ENCODE results near the gene SENP2.
"Not testable (repeated sequence)": the region's sequence is repeated elsewhere in the genome, so short reads cannot be mapped to it uniquely, and the experiment has no call there.

Gene SENP2

DNA sequence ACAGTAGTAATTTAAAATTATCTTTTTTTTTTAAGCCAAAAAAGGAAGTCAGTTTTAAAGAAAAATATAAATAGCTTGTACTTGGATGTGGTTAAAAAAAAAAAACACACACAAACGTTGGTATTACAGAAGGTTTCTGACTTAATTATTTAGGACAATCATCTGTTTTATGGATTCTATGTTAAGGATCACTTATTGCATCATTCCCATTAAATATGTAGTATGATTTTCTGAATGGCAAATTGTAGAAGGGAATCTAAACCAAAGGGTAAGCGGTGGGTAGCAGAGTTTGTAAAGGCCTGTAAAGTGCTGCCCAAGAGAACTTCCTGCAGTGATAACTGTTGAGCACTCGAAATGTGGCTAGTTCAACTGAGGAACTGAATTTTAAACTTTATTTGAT, 8.0 kb downstream of the SENP2 start:
- no peak for DNase-seq

GRCh38 chr3:185595526-185595925, 9.4 kb downstream of the SENP2 start:
- no peak for DNase-seq

DNA sequence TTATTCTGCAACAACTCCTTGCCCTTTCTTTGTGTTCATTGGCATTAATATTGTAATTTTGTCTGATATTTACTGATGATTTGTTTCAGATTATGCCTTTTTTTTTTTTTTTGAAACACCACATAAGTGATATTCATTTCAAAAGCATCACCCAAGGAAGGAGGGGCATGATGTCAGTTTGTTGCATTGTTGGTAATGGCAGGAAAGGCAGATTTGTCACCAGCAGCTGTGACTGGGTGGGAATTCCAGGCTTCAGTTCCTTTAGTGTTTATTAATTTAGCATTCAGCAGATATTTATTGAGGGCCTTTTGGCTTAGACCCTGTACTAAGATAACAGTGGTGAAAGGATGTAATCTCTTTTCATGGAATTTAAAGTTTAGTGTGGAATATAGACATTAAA, 19.5 kb downstream of the SENP2 start:
- no peak for DNase-seq

DNA sequence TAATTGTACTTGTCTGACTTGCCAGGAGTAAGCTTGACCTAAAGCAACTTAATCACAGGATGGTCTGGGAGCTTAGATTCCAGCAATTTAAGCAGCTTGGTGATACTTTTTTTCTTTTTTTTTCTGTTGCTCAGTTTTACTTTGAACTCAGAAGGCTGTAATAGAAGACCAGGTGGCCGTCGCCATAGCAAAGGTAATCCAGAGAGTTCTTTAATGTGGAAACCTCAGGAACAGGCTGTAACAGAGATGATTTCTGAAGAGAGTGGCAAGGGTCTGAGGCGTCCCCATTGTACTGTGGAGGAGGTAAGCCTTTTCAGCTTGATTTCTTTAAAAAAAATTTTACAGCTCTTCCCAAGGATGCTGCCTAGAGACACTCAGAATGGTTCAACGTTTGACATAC, 20.1 kb downstream of the SENP2 start:
- no peak for DNase-seq

DNA sequence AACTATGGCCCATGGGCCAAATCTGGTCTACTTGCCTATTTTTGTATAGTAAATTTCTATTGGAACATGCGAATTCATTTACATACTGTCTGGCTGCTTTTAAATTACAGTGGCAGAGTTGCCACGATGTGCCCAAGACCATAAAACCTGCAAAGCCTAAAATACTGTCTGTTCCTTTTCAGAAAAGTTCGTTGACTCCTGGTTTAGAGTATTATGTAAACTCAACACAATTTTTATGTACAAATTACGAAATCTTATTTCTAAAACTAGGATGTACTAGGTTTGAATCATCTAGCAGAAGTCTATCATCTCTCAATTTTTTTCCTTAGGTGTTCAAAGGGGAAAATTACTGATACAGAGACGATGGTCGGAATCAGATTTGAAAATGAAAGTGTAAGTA, 26.9 kb downstream of the SENP2 start:
- no peak for DNase-seq

DNA sequence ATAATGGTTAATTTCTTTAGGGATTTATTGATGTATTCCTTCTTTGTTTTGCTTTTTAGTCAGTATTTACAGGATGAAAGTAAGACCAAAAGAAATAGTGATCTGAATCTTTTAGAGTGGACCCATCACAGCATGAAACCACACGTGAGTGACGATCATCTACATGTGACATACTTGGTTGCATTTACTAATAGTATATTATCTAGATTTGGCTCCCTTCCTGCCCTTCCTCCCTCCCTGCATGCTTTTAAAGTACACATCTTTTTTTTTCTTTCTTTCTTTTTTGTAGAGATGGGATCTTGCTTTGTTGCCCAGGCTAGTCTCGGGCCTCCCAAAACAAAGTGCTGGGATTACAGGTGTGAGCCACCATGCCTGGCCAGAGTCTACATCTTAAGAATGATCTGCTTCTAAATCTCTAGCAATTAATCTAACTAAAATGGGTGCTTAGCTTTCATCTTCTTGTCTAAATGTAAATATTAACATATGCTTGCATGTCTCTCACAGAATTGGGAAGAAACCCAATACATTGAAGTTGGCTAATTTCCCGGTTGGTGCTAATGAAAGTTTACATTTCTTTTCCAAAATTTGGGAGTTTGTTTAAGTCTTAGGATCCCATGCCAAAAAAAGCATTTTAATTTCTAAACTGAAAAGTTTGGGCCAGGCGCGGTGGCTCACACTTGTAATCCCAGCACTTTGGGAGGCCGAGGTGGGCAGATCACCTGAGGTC, 38.0 kb downstream of the SENP2 start:
- DNase-seq: no peak

DNA sequence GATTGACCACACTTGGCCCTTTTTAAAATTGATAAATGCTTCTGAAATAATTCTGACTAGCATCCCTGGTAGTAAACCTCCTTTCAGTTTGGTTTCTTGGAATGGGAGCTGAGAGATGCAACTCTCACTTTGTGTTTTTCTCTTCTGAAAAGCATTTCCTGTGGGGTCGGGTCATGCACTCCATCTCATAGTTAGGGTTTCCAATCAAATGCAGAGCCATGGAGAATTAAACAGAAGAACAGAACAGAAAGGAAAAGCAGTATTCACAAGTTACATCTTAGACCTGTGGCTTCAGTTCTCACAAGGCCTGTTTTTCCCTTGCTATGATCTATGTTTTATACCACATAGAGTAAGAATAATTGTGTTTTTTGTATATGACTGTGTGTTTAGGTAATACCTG, 39.7 kb downstream of the SENP2 start:
- DNase-seq: no peak

DNA sequence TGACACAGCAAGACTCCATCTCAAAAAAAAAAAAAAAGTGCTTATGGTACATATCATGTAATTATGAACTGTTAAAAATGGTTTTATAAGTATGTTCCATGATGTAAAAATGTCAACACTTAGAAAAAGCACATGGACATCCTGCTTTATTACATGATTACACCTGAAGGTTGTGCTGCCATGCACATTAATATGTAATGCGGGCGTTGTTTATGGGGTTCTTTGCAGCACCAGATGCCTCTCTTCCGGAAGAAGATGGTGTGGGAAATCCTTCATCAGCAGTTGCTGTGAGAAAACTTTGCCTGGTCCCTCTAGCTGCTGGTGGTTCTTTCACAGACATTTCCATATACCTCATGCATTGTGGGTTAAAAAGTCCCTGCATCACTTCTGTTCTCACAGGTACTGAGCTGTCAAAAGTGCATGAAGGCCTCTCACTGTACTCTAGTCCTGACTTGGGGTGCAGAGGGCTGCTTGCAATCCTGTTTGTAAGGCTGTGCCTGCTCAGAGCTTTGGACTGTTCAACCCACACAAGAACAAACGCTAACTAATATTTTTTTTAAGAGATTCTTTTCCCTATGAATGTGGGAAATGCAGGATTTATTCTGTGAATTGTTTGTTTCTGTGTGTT, 43.6 kb downstream of the SENP2 start:
- no peak for DNase-seq

- DNase-seq: no peak
Measured at GRCh38 chr3:185630182-185630622, 44.1 kb downstream of the SENP2 start.

- no peak for DNase-seq
Measured at GRCh38 chr3:185631108-185631507, 45.0 kb downstream of the SENP2 start.

DNA sequence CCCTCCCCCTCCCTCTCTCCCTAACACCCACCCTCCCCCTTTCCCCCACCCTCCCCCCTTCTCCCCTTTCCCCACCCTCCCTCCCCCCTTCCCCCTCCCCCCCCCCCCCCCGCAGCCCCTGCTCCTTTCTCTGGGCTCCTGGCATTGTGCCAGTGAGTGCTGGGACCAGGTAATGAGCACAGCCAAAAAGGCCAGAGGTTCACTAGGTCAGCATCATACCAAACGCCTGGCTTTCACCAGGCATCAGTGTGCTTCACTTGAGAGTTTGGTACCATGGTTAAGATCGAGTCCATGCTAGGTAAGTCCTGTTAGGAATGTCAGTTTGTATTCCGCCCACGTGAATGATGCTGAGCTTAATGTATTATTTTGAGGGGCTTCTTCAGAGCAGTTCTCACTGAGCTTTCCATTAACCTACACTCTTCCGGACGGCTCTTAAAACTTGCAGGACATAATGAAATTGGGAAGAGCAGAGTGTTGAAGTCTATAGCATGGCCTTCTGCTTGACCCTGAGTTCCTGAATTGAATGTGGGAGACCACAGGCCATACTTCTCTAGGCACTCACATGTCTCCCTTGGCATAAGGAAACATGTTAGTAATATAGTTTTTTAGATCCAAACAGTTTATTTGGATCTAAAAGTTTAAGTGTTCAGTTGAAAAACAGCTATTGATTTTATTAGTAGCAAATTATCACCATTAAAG, 45.6 kb downstream of the SENP2 start:
- DNase-seq: no peak

DNA sequence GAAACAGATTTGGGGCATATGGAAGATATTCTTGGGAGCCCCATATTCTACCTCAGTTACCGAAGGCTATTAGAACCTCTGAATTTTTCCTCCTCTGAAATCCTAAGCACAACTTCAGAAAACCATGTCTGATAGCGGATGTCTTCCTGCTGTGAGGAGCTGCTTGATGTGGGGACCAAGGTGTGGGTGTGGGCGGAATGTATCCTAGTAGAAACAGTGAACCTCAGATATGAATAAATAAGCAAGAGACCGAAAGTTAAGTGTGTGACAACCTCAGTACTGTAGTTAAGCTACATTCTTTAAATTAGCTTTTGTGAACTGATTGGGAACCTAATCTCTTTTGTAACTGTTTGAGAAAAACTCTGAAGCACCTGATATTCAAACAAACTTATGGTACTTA, 46.9 kb downstream of the SENP2 start:
- no peak for DNase-seq

GRCh38 chr3:185637388-185637787, 51.3 kb downstream of the SENP2 start:
- no peak for DNase-seq

DNA sequence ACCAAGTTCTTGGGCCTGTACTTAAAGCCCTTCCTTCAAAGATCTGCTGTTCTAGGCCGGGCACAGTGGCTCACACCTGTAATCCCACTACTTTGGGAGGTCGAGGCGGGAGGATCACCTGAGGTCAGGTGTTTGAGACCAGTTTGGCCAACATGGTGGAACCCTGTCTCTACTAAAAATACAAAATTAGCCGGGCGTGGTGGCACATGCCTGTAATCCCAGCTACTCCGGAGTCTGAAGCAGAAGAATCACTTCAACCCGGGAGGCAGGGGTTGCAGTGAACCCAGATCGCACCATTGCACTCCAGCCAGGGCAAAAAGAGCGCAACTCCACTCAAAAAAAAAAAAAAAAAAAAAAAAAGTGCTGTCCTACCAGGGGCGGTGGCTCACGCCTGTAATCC, 52.6 kb downstream of the SENP2 start:
- not testable (repeated sequence) for DNase-seq

DNA sequence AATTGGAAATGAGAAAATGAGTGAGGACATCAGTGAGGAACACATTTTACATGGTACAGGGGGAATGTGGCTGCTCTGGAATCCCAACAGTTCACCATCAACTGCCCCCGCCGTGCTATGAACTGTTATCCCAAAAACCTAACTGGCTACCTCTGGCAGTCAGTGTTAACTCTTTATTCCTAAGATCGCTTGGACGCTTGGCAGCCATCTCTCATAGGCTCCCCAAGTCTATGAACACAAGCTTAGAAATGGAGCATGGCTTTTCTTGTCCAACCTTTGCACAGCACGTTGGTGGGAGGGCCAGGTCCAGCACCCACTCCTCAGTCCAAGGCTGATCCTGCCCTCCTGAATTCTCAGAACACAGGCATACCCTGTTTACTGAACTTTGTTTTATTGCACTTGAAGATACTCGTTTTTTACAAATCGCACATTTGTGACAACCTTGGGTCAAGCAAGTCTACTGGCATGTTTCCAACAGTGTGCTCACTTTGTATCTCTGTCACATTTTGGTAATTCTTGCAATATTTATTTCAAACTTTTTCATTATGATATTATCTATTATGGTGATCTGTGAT, 53.6 kb downstream of the SENP2 start:
- no peak for DNase-seq

DNA sequence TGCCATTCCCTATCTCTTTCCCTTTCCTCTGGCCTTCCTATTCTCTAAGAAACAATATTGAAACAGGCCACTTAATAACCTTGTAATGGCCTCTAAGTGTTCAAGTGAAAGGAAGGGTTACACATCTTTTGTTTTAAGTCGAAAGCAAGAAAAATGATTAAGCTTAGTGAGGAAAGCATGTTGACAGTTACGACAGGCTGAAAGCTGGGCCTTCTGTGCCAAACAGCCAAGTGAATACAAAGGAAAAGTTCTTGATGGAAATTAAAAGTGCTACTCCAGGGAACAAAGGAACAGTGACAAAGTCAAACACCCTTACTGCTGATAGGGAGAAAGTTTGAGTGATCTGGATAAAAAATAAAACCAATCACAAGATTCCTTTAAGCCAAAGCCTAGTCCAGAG, 54.2 kb downstream of the SENP2 start:
- DNase-seq: no peak

DNA sequence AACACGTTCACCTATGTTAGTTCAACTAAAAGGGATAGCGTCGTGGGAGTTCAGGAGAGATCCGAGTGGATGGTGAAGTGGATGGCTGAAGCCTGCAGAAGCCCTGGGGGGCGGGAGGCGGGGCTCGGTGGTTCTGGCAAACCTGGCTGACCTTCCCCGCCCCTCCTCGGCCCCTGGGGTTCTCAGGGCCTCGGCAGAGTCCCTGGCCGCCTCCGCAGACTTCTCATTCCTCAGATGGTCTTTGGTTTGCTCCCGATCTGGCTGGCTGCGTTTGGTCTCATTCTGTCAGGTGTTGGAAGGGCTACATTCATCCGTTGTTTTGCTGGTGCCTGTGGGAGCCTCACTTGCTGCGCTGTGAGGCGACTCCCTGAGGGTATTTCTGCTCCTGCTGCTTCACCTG, 59.1 kb downstream of the SENP2 start:
- not testable (repeated sequence) for DNase-seq

DNA sequence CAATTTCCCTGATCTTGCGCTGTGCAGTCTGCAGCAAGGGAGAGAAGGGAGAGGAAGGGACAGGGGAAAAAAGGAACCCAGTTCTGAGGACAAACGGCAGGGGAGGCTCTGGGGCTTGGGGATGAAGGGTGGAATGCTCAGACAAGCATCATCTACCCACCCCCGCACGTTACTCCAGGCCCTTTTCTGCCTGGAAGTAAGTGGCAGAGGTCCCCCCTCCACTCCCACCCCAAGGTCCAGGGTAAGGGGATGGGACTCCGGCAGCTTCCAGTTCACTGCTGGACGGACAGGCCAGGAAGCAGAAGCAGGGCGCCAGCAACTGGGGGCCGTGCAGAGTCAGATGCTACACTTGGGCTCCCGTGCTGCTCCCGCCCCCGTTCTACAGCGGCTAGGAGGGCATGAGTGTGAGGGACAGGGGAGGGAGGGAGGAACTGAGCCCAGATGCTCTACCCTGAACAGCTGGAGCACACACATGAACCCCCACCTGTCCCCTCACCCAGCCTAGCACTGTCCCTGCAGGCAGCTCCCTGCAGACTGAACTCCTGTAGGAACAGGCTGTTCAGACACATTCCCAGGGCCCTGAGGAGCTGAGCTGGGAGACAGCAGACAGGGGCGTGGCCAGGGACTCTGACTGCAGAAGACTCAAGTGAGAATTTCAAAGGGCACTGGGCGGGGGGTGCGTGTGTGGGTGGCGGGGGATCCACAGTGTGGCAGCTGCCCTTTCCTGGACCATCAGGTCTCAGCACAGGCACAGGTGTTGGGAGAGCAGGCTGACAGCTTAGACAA, 59.7 kb downstream of the SENP2 start:
- DNase-seq: no peak

DNA sequence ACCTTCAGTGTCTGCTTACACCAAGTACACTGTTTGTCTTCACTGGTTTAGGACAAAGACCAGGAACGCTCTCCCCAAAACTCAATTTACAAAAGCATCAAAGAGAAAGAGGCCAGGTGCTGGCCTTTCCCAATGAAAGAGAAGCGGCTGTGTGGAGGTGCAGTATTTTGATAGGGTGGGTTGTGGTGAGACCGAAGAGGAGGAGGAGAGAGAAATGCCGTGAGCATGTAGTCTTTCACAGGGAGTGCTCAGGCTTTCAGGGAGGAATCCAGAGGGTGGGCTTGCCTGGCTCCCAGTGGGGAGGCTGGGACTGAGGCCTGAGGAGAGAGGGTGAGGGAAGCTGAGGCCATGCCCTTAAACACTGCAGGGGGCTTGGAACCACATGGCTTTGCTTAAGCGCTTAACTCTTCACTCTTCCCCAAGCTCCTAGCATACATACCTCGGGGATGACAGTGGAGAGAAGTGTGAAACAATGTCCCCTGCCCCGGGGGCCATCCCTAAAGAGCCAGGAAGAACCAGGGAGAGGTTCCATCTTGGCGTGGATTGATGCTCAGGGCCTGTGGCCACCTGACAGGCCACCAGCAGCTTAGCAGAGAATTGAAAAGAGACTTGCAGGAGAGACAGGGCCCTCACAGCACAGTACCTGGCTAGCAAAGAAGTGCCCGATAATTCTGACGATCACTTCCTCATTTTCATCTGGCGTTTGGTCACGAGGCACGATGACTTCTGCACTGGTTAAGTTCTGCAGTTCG, 60.5 kb downstream of the SENP2 start:
- DNase-seq: no peak

- no peak for DNase-seq
Measured at GRCh38 chr3:185647134-185647879, 61.2 kb downstream of the SENP2 start.

DNA sequence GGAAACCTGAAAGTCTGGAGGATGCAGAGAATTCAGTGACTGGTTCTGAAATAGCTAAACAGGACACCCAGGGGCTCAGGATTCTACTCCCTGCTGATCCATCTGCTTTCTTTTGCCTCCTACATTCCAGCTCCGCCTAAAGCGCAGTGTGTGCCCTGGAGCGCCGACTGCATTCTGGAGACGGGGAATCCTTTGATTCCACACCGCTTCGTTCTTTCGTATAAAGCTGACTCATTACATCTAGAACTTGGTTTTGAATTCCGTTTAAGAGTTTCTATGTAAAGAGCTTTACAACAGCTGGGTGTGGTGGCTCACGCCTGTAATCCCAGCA, 61.8 kb downstream of the SENP2 start:
- no peak for DNase-seq

GRCh38 chr3:185648396-185648795, 62.3 kb downstream of the SENP2 start:
- no peak for DNase-seq
